Fibroblast of pulmonary artery (primary cell): Measurements from ENCODE around the gene FXR1.

Experiments
- DNase-seq: peaks from one replicate; pipeline ENCODE4 v3.0.0-alpha.2; 2010; ENCODE audit warnings: low read depth
- H3K4me3 ChIP-seq: replicated peaks from 2 replicates; pipeline ENCODE4 v1.5.1; 2011; ENCODE audit warnings: low read depth, mild to moderate bottlenecking, control low read depth, low read length, moderate library complexity
- TF ChIP-seq, protein P1 (sequence below): IDR thresholded peaks from 2 replicates; pipeline ENCODE4 v1.5.1; 2011; ENCODE audit warnings: mild to moderate bottlenecking, control low read depth, low read length, inconsistent platforms; ENCODE audit errors: missing control alignments

Gene FXR1

GRCh38 chr3:180913581-180914404 is 1.3 kb downstream of the FXR1 start:
- peak; percentile 23 for DNase-seq
- TF ChIP-seq, protein P1, sequence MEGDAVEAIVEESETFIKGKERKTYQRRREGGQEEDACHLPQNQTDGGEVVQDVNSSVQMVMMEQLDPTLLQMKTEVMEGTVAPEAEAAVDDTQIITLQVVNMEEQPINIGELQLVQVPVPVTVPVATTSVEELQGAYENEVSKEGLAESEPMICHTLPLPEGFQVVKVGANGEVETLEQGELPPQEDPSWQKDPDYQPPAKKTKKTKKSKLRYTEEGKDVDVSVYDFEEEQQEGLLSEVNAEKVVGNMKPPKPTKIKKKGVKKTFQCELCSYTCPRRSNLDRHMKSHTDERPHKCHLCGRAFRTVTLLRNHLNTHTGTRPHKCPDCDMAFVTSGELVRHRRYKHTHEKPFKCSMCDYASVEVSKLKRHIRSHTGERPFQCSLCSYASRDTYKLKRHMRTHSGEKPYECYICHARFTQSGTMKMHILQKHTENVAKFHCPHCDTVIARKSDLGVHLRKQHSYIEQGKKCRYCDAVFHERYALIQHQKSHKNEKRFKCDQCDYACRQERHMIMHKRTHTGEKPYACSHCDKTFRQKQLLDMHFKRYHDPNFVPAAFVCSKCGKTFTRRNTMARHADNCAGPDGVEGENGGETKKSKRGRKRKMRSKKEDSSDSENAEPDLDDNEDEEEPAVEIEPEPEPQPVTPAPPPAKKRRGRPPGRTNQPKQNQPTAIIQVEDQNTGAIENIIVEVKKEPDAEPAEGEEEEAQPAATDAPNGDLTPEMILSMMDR, result no peak
- H3K4me3 ChIP-seq, result peak overlapping the region; percentile 97

- TF ChIP-seq, protein P1, result no peak
- H3K4me3 ChIP-seq, result no peak overlapping the region
- DNase-seq, result no peak
Observed at GRCh38 chr3:180918542-180918941, 6.1 kb downstream of the FXR1 start.

GRCh38 chr3:180922242-180922641 is 9.8 kb downstream of the FXR1 start:
- TF ChIP-seq, protein P1, result no peak
- DNase-seq, result no peak
- H3K4me3 ChIP-seq, result no peak overlapping the region

GRCh38 chr3:180923561-180923960 is 11.1 kb downstream of the FXR1 start:
- TF ChIP-seq, protein P1, result no peak
- H3K4me3 ChIP-seq, result no peak overlapping the region

GRCh38 chr3:180926526-180926925 is 14.1 kb downstream of the FXR1 start:
- H3K4me3 ChIP-seq, result no peak overlapping the region
- TF ChIP-seq, protein P1, result no peak
- DNase-seq, result no peak

More at GRCh38 chr3:180923561-180923960, 11.1 kb downstream of the FXR1 start:
- DNase-seq, result no peak

- no peak overlapping the region for H3K4me3 ChIP-seq
- TF ChIP-seq, protein P1, result no peak
- no peak for DNase-seq
Observed at GRCh38 chr3:180929376-180929775, 16.9 kb downstream of the FXR1 start.

DNA sequence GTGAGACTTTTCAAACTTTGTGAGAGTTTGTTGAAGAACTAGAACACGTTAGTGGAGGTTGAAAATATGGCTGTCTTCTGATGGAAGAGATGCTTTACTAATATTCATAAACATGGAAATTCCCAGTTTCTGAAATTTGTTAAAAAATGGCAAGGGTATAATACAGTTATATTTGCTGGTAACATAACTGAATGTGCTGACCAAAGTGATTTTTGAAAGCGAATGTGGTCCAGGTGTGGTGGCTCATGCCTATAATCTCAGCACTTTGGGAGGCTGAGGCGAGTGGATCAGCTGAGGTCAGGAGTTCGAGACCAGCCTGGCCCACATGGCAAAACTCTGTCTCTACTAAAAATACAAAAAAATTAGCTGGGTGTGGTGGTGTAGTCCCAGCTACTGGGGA is 18.1 kb downstream of the FXR1 start:
- TF ChIP-seq, protein P1, result no peak
- DNase-seq, result no peak
- H3K4me3 ChIP-seq, result no peak overlapping the region
